Cardiac fibroblast (primary cell): Measurements from ENCODE around the gene PSMB3.

Source experiments
- DNase-seq, 2 donors: peaks; one replicate each; pipeline versions ENCODE4 v3.0.0 to v3.0.0-alpha.2; 2010; ENCODE audit warnings: low read depth in 2 of 2
- H3K4me3 ChIP-seq, 2 donors: replicated peaks in 1 of 2; 1 replicate in 1 of 2; 2 replicates in 1 of 2; pipeline ENCODE4 v1.5.1; 2011; ENCODE audit warnings: low read depth in 2 of 2, low read length in 2 of 2, mild to moderate bottlenecking in 2 of 2, moderate library complexity in 1 of 2
- CTCF ChIP-seq: IDR thresholded peaks from one replicate; pipeline ENCODE4 v1.5.1; 2011; ENCODE audit warnings: low read depth, mild to moderate bottlenecking, low read length, inconsistent platforms

PSMB3 gene

GRCh38 chr17:38799501-38800236, 47.1 kb downstream of the PSMB3 start, which contains the start of gene PIP4K2B:
Gene PIP4K2B (minus strand): TSS chr17:38799556. CDS start chr17:38799424, 132 bp downstream.
- peak within 1 kb of the TSS; percentile 80 to 89 for H3K4me3 ChIP-seq
- no peak for TF ChIP-seq CTCF
- DNase-seq: peak; percentile 98 to 99

- H3K4me3 ChIP-seq: peak overlapping the region; percentile 59 to 89
- no peak for TF ChIP-seq CTCF
- no peak for DNase-seq
Measured at GRCh38 chr17:38800237-38800760, 47.8 kb downstream of the PSMB3 start.

- no peak for TF ChIP-seq CTCF
- DNase-seq: no peak
Measured at GRCh38 chr17:38809828-38810227, 57.3 kb downstream of the PSMB3 start.

More at GRCh38 chr17:38809828-38810227, 57.3 kb downstream of the PSMB3 start:
- no peak overlapping the region for H3K4me3 ChIP-seq
